Upper lobe of right lung (tissue), 1 donor: ENCODE measurements around the gene VAMP5. TPM values are rescaled to one million over a fixed set of nuclear protein-coding genes. Genes with fewer than 3 reads are reported as not detected.
"Not testable (repeated sequence)": the region's sequence is repeated elsewhere in the genome, so short reads cannot be mapped to it uniquely, and the experiment has no call there.

Experiments used
- ATAC-seq: fragments of 200-7000 bp; cut with Tn5 transposase; one replicate; pipeline ENCODE4 v1.9.1; 2020; ENCODE audit warnings: mild to moderate bottlenecking, moderate library complexity
- DNase-seq: peaks from one replicate; pipeline ENCODE4 v3.0.0-alpha.2; 2020
- H3K27ac ChIP-seq: fragments of 200-600 bp; one replicate; pipeline ENCODE4 v1.8.0; 2022
- H3K27me3 ChIP-seq: fragments of 200-600 bp; one replicate; pipeline ENCODE4 v1.8.0; 2022; ENCODE audit warnings: mild to moderate bottlenecking
- H3K36me3 ChIP-seq: fragments of 200-600 bp; one replicate; pipeline ENCODE4 v1.8.0; 2022
- H3K4me1 ChIP-seq: fragments of 200-600 bp; one replicate; pipeline ENCODE4 v1.8.0; 2022
- H3K4me3 ChIP-seq: fragments of 200-600 bp; one replicate; pipeline ENCODE4 v1.8.0; 2022; ENCODE audit warnings: mild to moderate bottlenecking
- H3K9me3 ChIP-seq: fragments of 200-600 bp; one replicate; pipeline ENCODE4 v1.8.0; 2022
- CTCF ChIP-seq: fragments of 200-600 bp; IDR thresholded peaks from one replicate; pipeline ENCODE4 v1.8.0; 2022; ENCODE audit warnings: antibody characterized with exemption
- intact Hi-C: fragments of 100-400 bp; cut with DNase I; formaldehyde crosslinking; loops from one replicate; pipeline ENCODE4 v1.11.0; 2022
- total RNA-seq: library from RNA; stranded (reverse); fragmentation: NEBNext Ultra II Directional; extraction: Animal tissue kit (Norgen Biotek cat#: 25700); gene quantifications from one replicate; pipeline ENCODE4 v1.2.1, GENCODE V29; 2021
- donor health status: DM: no; HTN: yes; CAD: no; lungs with severe emphysema.

The VAMP5 gene
- total RNA-seq, 1 donor from 2014 or later: 84.8 TPM

DNA sequence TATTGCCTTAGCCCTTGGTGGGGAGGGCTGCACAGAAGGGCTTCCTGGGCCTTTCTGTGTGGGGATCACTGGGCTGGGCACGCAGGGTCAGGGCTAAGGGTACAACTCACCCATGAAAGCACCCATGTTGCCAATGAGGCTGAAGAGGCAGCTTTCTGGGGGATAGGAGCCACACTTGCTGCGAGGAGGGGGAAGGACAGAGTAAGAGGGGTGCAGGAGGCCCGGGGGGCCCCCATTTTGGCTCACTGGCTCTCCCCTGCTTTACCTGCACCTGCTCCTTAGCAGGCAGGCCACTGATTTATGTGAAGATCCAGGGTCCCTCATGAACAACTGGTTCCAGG lies 16.0 kb downstream of the VAMP5 start:
- H3K36me3 ChIP-seq: peaks cover 31% of the 10 kb centered on the region
- no peak overlapping the region for H3K4me3 ChIP-seq
- TF ChIP-seq CTCF: no peak
- no peak overlapping the region for H3K27ac ChIP-seq
- DNase-seq (no peak), ATAC-seq (no peak)
- H3K27me3 ChIP-seq: no peaks in the 10 kb centered on the region
- H3K9me3 ChIP-seq: no peaks in the 10 kb centered on the region
- intact Hi-C loops: no loop called here
- H3K4me1 ChIP-seq: peaks cover 31% of the 10 kb centered on the region

DNA sequence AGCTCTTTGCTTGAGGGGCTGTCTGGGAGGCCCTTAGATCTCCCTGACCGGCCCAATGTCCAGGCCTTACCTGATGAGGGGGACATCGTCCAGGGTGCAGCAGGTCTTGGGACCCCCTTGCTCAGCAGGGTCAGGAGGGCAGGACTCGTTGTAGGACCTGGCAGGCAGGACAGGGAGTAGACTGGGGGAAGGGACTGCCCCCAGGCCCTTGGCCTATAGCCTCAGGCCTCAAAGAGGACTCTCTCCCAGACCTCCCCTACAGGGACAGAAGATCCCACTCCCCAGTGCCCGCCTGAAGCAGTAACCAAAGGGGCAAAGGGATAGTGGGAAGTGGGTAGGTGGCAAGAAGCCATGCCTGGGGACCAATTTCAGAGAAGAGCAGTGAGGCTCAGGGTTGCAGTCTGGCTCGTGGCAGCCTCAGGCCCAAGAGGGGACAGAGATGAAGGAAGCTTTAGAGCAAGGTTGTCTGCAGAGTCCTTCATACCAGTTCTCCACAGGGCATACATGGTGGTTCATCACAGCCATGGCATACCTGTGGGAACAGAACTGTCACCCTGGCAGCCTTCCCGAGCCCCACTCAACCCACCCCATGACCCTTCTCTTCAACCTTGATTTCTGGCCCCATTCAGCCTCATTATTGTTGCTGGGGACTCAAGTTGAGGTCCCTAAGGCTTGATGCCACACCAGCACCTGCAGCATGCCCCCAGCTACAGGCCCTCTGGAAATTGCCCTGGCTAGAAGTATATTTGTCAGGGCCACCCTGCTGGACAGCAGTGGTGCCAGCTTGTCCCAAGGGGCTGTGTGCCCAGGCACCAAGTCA lies 16.9 kb downstream of the VAMP5 start:
- DNase-seq (no peak), ATAC-seq (no peak)
- H3K27me3 ChIP-seq: no peaks in the 10 kb centered on the region
- intact Hi-C loops: no loop called here
- H3K4me3 ChIP-seq: peak overlapping the region; percentile 79
- no peak for TF ChIP-seq CTCF
- H3K27ac ChIP-seq: peak overlapping the region; percentile 89
- peaks cover 31% of the 10 kb centered on the region for H3K36me3 ChIP-seq
- no peaks in the 10 kb centered on the region for H3K9me3 ChIP-seq
- H3K4me1 ChIP-seq: peaks cover 41% of the 10 kb centered on the region

DNA sequence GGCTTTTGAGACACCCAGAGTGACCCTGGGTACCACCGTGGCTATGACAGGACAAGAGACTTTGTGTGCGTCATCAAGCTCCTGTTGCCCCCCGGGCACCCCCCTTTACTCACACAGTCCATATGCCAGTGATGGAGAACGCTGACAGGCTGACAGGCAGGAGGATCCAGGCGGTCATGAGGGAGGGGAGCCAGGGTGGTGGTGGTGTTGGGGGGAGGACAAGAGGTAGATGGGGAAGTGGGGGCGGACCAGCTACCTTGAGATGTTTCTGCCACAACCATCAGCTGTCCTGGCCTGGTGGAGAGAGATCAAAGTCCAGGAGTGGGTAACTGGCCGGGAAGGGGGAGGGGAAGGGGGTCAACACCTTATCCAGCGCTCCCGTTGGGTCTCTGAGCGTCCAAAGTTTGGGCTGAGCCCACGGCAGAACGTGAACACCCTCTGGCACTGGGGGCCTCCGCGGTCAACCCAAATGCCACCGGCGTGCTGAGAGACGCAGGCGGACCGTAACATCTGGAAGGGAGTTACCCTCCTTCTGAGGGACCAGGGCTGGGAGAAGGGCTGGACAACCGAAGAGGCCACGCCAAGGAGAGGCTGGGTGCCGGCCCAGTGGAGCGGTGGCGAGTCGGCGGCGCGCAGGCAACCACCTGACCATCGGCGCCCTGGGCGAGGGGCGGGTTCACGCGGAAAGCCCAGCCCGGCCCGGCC lies 17.7 kb downstream of the VAMP5 start:
- Histone ChIP-seq H3K9me3 (no peaks in the 10 kb centered on the region), H3K27me3 (no peaks in the 10 kb centered on the region), H3K27ac (peak overlapping the region; percentile 89), H3K4me3 (peak overlapping the region; percentile 79), H3K4me1 (peaks cover 41% of the 10 kb centered on the region), H3K36me3 (peaks cover 31% of the 10 kb centered on the region)
- intact Hi-C loops: no loop called here
- no peak for TF ChIP-seq CTCF
- ATAC-seq (peak; percentile 76), DNase-seq (peak; percentile 90)

DNA sequence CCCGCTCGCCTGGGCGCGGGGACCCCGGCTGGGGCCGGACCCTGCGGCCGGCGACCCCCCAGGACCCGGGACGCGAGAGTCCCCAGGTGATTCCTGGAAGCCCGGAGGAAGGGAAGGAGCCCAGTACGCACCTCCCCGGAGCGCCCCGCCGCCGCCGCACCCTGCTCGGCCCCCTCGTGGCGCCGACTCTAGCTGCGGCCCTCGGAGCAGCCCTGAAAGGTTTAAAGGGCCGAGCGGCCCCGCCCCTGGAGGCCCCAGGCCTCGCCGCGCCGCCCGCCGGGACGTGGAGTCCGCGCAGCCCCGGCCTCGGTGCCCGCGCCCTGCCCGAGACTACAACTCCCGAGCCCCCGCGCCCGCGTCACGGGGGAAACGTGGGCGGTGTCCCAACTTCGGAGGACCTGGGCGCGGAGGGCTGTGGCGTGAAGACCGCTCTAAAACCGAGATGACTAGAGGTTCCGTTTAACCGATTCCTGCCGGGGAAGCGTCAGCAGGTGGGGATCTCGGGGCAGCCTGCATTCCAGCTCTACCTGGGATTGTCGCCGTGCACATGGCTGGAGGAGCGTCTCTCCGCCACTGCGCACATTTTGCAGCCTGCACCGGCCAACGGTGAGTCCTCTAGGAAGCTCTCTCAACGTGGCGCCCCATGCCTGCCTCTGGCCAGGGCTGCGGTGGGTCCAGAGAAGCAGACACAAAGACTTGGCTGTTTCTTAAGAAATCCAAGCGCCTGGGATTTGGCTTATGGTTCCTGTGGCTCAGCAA lies 18.4 kb downstream of the VAMP5 start, which contains the start of gene TMEM150A:
Gene TMEM150A (minus strand): TSS at position 223 of the 759 bp plus-strand sequence. CDS start 750 bp downstream, outside the sequence.
- Histone ChIP-seq H3K27ac (peak within 1 kb of the TSS; percentile 89), H3K27me3 (no peaks in the 10 kb centered on the region), H3K4me3 (peak within 1 kb of the TSS; percentile 79), H3K4me1 (peaks cover 41% of the 10 kb centered on the region), H3K9me3 (no peaks in the 10 kb centered on the region), H3K36me3 (peaks cover 23% of the 10 kb centered on the region)
- DNase-seq (peak; percentile 98), ATAC-seq (peak; percentile 95)
- peak; percentile 50 for TF ChIP-seq CTCF
- intact Hi-C loops: no loop called here

DNA sequence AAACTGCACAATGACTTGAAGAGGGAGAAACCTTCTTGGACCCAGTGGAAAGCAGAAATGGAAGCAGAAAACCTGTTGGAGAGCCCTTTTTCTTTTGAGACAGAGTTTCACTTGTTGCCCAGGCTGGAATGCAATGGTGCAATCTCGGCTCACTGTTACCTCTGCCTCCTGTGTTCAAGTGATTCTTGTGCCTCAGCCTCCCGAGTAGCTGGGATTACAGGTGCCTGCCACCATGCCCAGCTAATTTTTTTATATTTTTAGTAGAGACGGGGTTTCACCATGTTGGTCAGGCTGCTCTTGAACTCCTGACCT lies 19.9 kb downstream of the VAMP5 start:
- Histone ChIP-seq H3K4me1 (peaks cover 48% of the 10 kb centered on the region), H3K4me3 (peak overlapping the region; percentile 79), H3K27ac (peak overlapping the region; percentile 89), H3K36me3 (peaks cover 22% of the 10 kb centered on the region)
- DNase-seq, intact Hi-C loops, ATAC-seq, H3K9me3 ChIP-seq, H3K27me3 ChIP-seq: not testable (repeated sequence)
